Activated gamma-delta T cell treated with Interleukin-2 at 50 U/mL for 16 hours (primary cell): ENCODE measurements around the gene SLC4A5.
"Not testable (repeated sequence)": the region's sequence is repeated elsewhere in the genome, so short reads cannot be mapped to it uniquely, and the experiment has no call there.

Experiments used
- DNase-seq: peaks from one replicate; pipeline ENCODE4 v3.0.0-alpha.2; 2020

SLC4A5 gene

DNA sequence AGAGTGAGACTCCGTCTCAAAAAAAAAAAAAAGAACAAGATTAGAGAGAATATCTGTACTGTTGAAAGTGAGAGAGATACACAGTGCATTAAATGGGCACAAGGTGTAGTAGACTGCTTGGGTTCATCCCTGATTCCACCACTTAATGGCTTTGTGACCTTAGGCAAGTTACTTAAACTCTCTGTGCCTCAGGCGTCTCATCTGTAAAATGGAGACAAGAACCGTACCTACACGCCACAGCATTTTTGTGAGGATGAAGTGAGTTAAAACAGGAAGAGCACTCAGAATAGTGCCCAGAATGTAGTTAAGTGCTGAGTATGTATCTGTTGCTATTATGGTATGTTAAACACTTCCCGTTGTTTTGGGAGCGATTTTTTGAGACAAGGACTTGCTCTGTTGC lies 80.5 kb downstream of the SLC4A5 start:
- no peak for DNase-seq

DNA sequence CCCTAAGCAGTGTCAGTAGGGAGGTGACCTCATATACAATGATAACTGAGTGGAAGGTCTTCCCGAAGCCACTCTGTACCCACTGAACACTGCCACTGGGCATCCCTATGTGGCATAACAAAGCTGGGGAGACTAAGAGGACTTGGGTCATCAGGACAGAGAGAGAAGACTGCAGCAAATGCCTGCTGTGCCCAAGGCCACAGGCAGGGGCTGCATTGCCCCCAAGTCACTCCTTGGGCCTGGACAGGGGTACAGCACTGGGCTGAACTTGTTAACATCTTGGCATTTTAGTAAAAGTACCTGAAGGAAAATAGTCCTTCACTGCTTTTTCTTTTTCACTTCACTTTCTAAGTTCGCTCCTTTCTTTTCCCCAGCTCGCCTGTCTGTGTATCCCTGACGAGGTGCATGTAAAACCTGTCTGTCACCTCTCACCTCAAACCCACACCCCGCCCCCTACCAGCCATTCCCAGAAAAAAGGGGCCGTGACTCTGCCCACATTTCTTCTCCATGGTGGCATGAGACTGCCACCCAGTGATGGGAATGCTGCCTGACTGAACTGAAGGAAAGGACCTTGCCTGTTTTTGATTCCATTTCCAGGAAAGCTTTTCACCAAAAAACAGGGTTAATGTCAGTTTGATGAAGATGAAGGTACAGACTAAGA lies 81.9 kb downstream of the SLC4A5 start:
- no peak for DNase-seq

DNA sequence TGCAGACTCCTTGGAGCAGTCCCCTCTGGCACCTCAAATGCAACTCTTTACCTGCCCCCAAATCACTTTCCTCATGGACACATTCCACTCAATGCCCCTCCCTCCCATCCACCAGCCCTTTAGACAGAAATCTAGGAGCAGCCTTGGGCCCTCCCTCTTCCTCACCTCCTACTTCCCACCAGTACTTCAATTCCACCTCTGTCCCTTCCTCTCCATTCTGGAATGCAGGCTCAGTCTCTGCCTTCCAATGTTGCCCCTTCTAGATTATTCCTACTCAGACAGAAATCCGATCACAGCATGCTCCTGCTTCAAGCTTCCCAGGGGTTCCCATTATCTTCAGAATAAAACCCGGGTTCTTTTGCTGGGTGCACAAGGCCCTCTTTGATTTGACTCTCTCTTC lies 82.7 kb downstream of the SLC4A5 start:
- no peak for DNase-seq

DNA sequence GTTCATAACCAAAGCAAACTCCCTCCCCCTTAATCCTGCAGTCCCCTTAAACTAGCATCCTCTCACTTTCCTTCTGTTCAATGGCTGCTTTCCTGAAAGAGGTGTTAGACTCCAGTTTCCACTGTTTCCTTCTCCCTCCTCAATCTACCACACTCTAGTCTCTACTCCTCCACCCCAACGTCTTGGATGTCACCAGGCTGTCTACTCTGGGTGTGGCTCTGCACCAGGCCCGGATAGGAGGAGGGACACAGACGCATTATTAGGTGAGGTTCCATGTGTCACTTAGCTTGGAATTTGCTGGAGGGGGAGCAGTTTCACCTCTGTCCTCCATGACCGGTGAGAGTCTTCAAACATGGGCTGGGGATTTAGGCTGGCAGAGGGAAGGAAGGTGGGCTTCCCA lies 83.5 kb downstream of the SLC4A5 start:
- no peak for DNase-seq

DNA sequence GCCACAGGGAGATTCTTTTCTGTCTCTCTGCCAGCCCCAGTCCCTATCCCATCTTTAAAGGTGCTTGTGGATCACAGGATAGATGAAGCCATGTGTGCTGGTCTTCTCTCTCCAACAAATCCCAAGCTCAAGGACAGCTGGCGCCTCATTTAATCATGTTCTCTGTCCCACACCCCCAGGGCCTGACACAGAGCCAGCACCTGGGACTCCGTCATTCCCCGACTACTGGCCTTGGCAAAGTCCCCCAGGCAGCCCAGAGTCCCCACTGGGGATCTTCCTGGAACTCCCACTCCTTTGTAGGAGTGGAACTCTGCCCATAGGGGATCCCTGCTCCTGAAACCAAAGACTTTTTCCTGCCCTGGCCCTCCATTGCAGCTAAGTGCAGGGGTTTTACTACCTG lies 84.0 kb downstream of the SLC4A5 start:
- no peak for DNase-seq

DNA sequence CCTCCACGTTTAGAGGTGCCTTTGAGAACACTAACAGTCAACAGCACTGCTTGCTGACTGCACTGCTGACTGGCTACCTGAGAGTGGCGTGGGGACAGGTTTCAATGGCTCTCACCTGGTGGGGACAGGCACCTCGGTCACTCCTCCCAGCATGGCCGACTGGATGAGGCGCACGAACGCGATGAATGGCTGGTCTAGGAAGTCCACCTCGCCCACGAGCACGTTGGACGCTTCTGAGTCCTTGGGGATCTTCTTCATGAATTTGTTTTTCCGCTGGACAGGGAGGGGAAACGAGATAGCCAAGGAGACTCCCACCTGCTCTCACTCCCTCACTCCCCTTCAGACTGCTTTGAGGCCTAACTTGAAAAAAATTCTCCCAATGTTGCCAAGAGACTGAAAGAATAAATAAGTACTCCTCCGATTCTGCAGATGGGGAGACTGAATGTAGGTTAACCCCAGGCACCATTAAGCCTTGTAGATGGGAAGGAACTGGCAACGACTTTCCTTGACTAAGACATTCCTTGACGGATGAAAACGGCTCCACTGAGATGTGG lies 87.5 kb downstream of the SLC4A5 start:
- DNase-seq: no peak

DNA sequence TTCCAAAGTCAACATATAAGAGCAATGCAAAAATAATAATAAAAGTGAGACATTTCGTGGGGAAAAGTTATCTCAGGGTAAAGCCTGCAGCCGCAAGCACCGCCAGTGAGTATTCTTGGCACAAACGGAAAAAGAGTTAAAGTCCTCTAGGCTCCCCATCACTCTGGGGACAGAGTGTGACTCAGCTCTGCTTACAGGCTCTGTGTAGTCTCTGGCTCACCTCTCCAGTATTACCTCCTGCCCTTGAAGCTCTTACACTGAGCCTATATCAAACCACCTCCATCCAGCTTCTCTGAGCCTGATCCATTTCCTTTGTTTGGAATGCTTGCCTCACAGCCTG lies 89.3 kb downstream of the SLC4A5 start:
- DNase-seq: no peak

DNA sequence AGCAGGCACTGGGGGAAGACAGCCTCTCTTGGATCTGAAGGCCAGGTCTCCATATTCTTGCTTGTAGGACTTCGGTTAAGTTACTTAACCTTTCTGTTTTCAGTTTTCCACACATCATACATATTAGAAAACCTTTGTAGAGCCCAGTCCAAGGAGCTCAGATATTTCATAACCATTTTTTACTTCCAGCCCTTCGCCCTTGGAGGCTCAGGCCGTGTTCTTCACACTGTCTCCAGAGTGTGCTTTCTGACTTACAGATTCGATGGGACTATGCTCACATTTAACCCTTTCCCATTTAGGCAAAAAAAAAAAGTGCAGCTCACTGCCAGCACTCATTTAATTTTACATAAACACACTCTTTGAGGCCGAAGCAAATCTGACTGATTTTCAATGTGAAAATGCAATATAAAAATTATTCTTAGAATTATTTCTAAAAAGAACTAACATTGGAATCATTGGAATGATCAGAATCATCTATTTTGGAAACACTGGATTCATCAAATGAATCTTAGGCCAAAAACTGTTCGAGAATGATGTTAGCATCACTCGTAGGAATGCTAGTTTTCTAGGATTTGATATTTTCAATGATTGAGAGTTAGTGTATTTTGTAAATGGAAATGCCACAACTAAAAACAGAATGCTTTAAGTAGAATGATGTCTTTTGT lies 89.8 kb downstream of the SLC4A5 start:
- DNase-seq: no peak

DNA sequence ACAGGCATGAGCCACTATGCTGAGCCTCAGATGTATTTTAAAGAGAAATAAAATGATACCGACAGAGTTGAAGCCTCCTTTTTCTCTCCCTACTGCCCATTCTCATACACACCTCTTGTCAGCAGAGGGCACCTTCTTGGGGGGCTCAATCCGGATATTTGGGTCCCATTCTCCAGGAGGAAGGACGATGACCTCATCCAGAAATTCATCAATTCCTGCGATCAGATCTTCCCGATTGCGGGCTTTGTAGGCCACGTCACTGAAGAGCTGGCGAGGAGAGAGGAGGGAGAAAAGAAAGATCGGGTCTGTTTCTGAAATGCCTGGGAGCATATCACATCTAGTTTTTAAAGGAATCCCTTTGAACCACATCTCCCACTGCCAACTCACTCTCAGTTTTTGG lies 90.4 kb downstream of the SLC4A5 start:
- no peak for DNase-seq

DNA sequence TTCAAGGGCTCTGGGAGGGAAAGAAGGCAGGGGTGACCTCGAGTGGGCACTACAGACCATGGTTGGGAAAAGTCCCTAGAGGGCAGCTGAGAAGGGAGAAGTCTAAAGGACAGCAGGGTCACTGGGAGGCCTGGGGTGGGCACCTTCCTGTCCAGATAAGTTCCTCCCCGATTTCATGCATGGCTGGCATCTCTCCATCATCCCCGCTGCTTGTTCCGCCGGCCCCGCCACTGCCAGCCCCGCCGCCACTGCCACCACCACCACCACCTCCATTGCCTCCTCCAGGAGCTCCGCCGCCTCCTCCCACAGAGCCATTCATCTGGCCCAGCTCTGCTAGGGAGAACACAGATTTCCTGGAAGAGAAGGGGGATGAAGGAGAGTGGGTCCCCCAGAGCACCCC lies 91.2 kb downstream of the SLC4A5 start:
- DNase-seq: no peak

DNA sequence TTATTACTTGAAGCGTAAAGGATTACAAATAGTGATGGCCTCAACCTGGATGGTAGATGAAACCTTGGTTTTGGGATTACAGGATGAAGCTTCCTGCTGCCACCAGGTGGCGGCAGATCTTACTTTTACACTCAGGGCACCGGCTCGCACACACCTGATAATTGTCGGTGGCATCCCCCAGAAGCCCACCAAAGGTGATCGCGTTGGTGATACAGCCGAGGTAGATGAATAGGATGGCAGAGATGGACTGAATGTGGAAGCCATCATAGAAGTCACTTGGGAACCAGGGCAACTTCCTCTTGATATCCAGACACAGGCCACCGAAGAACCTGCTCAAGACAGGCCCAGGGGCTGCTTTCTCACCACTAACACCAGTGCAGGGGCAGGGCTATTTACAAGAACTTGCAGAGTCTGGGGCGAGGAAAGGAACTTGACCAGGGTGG lies 93.0 kb downstream of the SLC4A5 start:
- peak; percentile 51 for DNase-seq

DNA sequence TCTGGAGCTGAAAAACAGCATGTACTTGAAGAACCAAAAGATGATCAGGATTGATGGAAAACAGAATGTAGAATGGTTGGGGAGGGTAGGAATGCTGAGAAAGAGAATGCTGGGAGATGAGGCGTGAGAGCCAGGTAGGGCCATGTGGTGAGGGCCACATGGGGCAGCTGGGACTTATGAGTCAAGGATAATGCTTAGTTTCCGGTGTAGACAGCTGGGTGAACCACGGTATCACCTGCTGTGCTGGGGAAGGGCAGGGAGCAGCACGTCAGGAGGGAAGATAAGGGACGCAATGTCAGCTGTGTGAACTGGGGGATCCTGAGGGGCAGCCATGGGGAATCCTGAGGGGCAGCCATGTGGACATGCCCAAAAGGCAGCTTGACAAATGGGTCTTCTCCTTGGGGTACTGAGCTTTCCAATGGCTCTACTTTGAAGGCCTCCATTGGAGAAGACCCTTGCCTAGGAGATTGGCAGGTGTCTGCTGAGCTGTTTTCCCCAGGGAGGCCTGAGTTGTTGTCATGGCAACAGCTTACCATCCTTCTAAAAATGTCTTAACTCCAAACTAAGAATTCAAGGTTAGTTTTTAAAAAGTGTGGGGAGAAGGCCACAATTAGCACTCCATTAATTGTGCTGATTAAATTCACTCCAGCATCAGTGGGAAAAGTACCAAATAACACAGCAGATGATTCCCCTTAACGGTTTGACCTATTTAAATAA lies 93.7 kb downstream of the SLC4A5 start:
- no peak for DNase-seq

DNA sequence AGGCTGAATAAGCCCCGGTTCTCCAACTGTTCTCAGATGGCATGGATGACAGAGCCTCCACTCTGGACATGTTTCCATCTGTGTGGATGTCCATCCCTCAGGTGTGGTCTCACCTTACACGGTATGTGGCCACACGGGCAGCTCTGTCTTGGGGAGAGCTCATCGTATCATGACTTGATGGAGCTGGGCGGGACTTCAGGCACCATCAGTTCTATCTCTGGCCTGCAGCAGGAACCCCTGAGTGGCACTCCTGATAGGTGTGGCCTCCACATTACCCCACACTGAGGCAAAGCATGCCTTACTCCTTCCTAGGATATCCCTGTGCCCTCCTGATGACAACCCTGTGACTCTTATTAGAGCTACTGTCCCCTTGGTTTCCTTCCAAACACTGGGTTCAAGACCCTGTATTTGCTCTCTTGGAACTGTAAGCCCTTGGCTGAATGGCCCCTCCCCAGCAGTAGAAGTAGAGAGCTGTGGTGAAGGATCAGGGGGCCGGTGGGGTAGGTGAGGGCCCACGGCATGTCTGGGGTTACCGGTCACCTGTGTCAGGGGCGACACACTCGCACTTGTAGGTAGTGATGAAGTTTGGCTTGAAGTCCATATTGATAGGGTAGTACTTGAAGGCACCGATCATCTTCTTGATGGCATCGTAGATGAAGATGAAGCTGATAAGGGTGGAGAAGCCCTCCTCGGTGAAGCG lies 96.6 kb downstream of the SLC4A5 start:
- no peak for DNase-seq

DNA sequence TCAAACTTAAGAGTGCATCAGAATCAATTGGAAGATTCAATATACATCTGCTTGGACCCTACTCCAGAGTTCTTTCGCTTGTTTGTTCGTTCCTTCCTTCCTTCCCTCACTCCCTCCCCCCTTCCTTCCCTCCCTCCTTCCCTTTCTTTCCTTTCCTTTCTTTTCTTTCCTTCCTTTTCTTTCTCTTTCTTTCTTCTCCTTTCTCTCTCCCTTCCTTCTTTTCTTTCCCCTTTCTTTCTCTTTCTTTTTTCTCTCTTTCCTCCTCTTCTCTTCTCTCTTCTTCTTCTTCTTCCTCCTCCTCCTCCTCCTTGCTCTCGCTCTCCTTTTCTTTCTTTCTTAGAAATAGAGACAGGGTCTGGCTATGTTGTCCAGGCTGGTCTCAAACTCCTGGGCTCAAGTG lies 98.9 kb downstream of the SLC4A5 start:
- no peak for DNase-seq

DNA sequence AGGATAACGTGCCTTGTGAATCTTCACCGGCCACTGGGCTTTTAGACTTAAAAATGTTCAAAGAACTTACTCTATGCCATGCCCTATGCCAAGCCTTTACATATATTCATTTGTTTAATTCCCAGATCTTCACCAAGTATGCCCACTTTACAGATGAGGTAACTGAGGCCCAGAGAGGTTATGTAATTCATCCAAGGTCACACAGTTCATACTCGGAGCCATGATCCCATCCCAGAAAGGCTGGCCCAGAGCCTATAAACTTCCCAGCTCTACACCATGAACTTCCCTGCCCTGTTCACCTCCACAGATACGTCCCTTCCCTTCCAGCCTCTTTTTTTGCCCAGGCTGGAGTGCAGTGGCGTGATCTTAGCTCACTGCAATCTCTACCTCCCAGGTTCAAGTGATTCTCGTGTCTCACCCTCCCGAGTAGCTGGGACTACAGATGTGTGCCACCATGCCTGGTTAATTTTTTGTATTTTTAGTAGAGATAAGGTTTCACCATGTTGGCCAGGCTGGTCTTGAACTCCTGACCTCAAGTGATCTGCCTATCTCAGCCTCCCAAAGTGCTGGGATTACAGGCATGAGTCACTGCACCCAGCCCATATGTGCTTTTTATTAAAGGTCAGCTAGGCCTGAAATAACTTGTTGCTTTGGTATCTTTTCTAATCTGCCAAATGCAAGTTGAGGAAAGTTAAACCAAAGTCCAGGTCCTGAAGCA lies 100.7 kb downstream of the SLC4A5 start:
- no peak for DNase-seq

DNA sequence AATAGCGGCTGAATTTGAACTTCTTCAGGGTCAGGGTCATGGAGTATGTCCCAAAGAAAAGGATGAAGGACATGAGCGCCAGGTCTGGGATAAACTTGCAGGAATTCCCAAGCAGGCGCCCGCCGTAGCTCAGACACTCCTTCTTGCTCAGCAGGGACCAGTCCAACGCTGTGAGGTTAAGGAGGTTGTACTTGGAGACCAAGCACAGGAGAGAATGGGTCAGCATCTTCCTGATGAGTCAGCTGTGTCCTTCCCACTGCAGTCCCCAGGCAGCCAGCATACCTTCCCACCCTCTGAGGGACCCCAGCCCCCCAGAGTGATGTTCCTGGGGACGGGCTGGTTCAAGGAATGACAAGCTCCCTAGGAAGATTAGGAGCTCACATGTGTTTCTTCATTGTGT lies 103.9 kb downstream of the SLC4A5 start:
- no peak for DNase-seq

DNA sequence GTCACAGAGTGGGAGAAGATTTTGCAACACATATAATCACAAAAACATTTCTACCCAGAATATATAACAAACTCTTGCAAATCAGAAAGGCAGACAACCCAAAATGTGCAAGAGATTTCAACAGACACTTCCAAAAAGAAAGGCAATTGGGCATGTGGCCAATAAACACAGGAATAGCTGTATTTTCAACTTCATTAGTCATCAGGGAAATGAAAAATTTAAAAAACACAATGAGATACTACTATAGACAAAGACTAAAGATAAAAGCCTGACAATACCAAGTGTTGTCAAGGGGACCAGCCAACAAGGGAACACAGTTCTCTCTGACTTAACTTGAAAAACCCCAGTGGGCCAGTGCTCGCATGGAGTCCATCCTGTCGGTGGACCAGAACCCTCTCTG lies 104.3 kb downstream of the SLC4A5 start:
- DNase-seq: no peak

DNA sequence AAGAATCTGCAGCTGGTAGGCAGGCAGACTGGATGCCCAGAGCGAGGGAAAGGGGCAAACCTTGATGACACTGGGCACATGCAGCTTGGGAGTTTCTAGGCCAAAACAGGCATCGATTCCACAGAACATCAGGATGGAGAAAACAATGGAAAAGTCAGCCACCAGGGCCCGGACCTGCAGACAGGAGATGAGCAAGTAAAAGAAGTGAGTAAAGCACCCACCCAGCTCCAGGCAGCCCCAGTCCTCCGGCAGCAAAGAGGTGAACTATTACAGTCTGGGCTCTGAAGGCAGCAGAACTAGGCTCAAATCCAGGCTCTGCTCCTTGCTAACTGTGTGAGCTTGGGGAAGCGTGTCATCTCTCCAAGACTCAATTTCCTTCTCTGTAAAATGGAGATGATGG lies 108.2 kb downstream of the SLC4A5 start:
- no peak for DNase-seq

DNA sequence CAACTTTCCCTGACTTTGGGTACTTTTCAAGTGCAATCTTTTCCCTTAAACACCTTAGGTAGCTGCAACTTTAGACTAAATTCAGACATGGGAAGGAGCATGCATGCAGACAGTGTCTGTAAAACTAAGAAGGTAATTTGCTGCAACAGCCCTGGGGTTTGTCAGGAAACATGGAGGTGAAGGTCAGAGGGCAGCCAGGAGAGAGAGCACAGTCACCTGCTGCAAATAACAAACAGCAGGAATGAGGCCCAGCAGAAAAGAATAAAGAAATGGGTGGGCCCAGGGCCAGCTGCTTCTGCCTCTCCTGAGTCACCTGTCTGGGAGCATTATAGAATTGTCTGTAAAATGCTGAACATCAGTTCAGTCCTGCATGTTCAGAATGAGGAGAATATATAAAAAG lies 109.6 kb downstream of the SLC4A5 start:
- no peak for DNase-seq

DNA sequence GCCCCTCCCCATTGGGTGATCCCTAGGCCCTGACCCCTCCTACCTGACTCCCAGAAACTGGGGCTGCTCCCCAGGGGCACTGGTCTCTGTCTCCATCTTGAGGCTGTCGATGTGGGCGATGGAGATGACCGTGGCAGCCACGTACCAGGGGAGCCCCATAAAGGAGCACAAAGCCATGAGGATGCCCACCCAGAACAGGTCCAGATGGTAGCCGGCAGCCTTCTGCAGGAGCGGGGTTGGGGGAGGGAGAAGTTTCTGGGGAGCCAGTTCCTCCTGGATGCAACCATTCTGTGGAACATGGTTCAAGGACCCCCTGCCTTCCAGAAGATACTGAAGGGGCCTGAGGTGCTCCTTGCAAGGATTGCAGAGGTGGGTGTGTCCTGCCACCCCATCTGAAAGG lies 110.8 kb downstream of the SLC4A5 start:
- DNase-seq: no peak

DNA sequence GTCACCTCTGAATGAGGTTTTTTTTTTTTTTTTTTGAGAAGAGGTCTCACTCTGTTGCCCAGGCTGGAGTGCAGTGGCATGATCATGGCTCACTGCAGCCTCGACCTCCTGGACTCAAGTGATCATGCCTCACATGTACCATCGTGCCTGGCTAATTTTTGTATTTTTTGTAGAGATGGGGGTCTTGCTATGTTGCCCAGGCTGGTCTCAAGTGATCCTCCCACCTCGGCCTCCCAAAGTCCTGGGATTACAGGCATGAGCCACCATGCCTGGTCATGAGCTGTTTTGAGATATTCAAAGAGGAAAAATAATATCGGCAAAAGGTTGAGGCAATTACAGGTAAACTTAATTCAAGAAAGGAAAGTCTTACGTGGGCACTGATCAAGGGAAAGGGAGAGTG lies 113.4 kb downstream of the SLC4A5 start:
- not testable (repeated sequence) for DNase-seq

DNA sequence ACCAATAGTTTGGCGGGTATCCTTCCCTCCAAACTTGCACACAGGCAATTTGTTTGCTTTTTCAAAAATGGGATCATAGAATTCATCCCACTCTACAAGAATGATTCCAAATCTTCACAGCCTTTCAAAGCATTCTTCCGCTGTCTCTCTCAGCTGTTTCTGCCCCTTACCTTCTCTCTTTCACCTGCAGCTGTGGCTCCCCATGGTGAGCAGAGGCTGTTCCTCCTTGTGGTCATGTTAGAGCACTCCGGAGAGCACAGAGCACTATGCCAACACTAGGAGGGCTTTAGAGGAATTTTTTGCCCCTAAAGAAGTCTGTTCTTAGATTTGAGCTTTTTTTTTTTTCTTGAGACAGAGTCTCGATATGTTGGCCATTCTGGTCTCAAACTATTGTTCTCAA lies 114.4 kb downstream of the SLC4A5 start:
- no peak for DNase-seq

DNA sequence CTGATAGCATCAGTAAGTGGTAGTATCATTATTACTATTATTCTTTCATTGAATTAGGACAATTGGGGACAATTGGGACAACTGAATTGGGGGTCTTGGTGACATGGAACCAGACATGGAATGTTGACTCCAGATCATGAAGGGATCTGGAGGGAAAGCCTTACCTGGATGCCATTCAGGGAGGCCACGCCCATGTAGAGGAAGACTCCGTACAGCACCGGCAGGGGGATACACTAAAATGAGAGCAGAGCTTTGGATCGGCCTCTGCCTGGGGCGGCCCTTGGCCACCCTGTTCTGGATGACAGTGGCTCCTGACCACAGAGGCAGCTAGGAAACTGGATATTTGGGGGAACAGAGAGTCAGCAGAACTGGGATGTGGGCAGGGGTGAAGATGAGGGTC lies 115.6 kb downstream of the SLC4A5 start:
- DNase-seq: no peak
